GM21529 (cell line): Measurements from ENCODE around the gene CDC20B.
"Not testable (repeated sequence)": the region's sequence is repeated elsewhere in the genome, so short reads cannot be mapped to it uniquely, and the experiment has no call there.

Experiments
- ATAC-seq: cut with Tn5 transposase; IDR thresholded peaks from one replicate; pipeline ENCODE4 v1.9.1; 2021; ENCODE audit not compliant: unreplicated experiment

Gene CDC20B

DNA sequence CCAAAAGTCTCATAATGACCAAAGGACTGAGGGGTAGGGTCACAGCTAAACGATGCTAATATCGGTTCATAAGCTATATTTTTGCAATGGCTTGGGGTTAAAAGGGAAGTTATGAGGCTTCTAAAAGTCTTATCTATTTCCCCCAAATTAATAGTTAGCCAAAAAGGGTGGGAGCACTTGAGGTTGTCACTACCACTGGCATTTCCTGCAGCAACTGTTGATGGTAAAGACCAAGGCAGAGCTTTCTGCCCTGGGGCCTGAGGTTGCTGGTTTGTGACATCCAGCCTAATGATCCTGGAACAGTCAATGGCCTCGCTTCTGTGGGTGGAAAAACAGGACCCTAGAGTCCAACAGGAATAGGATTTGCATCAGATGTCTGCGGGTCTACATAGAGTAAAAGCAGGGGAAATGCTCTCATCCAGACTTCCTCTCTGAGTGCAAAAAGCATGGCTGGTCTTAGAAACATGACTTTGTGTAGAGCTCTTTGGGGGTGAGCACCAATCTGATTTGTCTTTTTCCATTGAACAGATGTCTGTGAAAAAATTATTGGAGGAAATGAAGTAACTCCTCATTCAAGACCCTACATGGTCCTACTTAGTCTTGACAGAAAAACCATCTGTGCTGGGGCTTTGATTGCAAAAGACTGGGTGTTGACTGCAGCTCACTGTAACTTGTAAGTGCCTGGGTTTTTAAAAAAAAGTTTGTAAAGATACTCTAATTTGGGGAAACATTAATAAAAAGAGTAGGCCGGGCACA lies 67.9 kb downstream of the CDC20B start:
- ATAC-seq, result no peak

- no peak for ATAC-seq
These were observed 68.8 kb downstream of the CDC20B start for GRCh38 chr5:55104036-55104772.

GRCh38 chr5:55102348-55102747 lies 70.6 kb downstream of the CDC20B start, which contains the start of gene GZMA:
TSS of gene GZMA (plus strand) at chr5:55102646. CDS start at chr5:55102683, 37 bp downstream.
- no peak for ATAC-seq

DNA sequence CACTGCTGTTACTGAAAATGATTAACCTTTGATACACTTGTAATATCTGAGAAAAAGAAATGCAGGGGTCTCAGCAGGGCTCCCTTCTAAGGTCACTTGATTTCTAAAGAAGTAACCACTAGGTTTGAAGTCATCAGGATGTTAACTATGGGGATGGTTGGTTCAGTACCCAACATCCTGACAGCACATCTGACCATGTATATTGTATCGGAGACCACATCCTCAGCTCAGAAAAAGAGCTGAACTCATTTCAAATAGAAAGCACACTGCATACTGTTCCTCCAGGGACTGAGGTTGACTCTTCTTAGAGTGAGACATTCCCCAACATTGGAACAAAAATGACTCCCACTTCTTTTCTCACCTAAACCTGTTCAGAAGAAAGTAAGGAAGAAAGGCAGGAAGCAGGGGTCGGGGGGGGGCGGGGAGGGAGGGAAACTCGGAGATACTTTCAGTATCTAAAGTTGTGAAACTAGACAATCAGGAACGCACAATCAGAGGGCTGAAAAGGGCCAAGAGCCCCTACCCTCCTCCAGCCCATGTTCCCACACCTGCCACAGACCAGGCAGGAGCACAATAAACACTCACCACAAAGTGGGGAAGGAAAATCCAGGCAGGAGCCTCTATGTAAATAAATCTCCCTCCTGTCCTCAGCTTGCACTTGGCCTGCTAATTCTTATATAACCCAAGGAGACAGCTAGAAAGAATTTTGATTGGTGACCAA lies 71.3 kb downstream of the CDC20B start:
- ATAC-seq, result no peak

GRCh38 chr5:55101148-55101547 lies 71.8 kb downstream of the CDC20B start:
- ATAC-seq, result not testable (repeated sequence)

GRCh38 chr5:55096861-55097260 lies 76.1 kb downstream of the CDC20B start:
- ATAC-seq, result no peak

GRCh38 chr5:55096182-55096581 lies 76.8 kb downstream of the CDC20B start:
- ATAC-seq, result no peak

DNA sequence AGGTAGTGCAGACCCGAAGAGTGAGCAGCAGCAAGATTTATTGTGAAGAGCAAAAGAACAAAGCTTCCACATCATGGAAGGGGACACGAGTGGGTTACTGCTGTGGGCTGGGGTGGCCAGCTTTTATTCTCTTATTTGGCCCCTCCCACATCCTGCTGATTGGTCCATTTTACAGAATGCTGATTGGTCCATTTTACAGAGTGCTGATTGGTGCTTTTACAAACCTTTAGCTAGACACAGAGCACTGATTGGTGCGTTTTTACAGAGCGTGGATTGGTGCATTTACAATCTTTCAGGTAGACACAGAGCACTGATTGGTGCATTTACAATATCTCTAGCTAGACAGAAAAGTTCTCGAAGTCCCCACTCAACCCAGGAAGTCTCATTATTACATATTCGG lies 82.0 kb downstream of the CDC20B start:
- not testable (repeated sequence) for ATAC-seq

GRCh38 chr5:55089301-55089700 lies 83.7 kb downstream of the CDC20B start:
- not testable (repeated sequence) for ATAC-seq

DNA sequence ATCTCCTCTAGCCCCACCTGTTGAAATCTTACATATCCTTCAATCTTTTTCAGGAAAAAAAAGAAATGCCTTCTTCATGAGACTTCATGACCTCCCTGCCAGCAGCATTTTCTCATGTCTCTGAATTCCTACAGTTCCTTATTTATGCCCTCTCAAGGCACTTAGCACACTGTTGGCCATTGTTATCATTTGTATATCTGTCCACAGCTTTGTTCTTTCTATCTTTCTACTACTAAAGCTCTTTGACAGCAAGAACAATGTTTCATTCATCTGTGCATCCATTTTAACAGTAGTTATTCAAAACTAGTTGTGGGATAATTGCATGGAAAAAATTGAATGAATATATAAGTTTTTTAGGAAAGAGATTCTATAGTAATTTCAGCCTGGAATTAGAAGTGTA lies 91.4 kb downstream of the CDC20B start:
- no peak for ATAC-seq

DNA sequence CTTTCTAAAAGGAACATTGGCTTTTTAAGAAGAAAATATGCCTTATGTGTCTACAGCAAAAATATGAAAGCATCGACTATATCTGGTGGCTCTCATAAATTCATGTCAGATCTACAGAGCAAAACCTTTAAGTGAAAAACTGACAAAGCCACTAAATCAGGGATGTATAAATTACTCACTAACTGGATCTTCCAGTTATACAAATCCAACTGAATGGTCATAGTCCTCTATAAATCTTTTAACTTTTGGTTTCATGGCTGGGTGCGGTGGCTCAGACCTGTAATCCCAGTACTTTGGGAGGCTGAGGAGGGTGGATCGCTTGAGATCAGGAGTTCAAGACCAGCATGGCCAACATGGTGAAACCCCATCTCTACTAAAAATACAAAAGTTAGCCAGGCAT lies 99.8 kb downstream of the CDC20B start:
- ATAC-seq, result no peak

GRCh38 chr5:55072666-55073065 lies 100.3 kb downstream of the CDC20B start:
- ATAC-seq, result no peak

GRCh38 chr5:55071413-55071812 lies 101.6 kb downstream of the CDC20B start:
- ATAC-seq, result no peak

DNA sequence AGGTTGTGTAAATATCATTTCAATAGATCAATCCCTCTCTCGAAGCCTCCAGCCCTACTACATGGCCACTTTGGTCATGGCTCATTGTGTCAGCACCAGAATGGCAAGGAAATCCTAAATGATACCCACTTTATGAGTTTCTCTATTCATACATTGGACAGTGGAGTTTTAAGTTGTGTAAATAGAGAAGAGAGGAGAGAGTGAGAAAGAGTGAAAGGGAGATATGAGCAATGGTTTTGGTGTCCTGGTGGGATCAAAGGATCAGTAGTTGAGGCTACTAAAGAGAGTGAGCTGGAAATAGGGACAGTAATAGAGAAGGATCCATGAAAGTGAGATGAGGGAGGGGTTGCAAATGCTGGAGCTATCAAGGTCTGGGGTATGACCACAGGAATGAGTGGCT lies 102.0 kb downstream of the CDC20B start:
- no peak for ATAC-seq

GRCh38 chr5:55066277-55066676 lies 106.7 kb downstream of the CDC20B start:
- ATAC-seq, result no peak

DNA sequence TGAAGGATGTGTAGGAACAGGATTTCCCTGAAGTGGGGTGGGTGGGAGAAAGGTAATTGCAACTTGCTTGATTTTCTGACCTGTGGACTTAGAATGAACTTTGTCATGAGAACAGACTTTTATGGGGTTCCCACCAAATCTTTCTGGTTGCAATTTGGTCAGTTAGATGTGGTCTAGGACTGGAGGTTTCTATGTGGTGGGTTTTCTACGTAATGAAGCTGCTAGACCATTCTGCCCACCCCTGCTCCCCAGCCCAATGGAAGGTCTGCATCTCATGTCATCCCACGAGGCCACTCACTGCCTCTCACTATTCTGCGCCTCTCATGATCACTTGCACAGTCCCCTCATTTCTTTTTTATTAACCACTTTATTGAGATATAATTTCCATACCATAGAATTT lies 108.5 kb downstream of the CDC20B start:
- ATAC-seq, result no peak

GRCh38 chr5:55063899-55064298 lies 109.1 kb downstream of the CDC20B start:
- ATAC-seq, result no peak

DNA sequence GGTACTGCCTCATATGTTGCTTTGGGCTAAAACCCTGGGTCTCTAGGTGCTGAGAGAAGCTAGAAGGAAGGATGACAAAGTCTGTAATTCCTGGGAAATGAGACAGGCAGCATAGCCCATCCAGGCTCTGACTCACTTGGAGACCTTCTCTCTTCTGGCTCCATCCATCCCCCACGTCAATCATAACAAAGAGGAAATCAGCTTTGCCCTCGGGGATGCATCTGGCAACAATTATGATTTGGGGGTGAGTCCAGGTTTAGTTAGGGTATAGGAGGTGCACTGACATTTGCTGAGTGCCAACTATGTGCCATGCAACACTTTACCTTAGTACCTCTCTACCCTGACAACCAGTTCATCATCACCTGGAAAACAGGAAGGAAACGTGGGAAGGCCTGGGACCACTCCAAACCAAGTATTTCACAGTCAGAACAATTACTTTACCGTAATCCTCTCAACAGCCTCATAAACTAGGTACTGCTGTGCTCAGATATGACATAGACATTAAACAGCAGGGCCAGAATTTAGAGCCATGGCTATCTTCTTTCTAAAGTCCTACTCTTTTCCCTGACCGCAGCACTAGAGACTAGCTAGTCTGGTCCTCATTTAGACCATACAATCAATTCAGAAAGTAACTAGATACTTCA lies 109.6 kb downstream of the CDC20B start:
- ATAC-seq, result no peak
